Measurements from ENCODE around the gene ABCA9. TPM values are rescaled to one million over a fixed set of nuclear protein-coding genes. Genes with fewer than 3 reads are reported as not detected.

The ABCA9 gene
- total RNA-seq, 1 donor from 2014 or later, result 7.3 TPM

DNA sequence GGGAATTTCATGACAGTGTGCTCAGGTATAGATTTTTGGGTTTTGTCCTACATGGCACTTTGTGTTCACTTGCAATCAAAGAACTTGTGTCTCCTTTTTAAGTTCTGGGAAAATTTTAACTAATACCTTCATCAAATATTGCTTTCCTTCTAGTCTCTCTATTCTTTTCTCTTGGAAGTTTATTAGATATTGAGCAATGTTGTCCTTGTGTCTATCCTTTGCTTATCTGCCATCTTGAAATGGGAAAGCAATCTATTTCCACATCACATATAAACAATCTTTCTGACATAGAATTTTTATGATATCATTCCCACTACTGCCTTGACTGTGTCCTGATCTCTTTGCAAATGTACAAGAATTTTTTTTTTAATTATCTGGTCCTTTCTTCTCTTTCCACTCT lies 4.4 kb upstream of the ABCA9 start:
- DNase-seq (ENCODE audit: low spot score), result no peak

DNA sequence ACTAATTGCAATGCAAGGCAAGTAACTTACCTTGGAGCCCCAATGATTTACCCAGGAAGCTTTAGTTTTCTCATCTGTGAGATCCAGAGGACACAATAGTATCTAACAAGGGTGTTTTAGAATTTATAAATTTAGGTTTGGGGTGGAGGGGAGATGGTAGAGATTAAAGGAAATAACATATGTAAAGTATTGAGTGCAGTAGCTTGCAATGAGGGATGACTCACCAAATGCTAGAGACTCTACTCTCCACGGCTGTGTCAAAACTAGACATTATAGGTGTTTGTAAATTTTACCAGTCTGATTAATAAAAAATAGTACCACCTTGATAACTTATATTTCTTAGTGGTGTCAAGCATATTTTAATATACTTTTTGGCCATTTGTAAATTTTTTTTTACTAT lies 3.7 kb upstream of the ABCA9 start:
- DNase-seq (ENCODE audit: low spot score), result no peak

- DNase-seq (ENCODE audit: low spot score), result no peak
These were observed 3.3 kb upstream of the ABCA9 start for GRCh38 chr17:69064001-69064400.

- no peak for DNase-seq (ENCODE audit: low spot score)
These were observed 2.3 kb upstream of the ABCA9 start for GRCh38 chr17:69062860-69063581.

DNA sequence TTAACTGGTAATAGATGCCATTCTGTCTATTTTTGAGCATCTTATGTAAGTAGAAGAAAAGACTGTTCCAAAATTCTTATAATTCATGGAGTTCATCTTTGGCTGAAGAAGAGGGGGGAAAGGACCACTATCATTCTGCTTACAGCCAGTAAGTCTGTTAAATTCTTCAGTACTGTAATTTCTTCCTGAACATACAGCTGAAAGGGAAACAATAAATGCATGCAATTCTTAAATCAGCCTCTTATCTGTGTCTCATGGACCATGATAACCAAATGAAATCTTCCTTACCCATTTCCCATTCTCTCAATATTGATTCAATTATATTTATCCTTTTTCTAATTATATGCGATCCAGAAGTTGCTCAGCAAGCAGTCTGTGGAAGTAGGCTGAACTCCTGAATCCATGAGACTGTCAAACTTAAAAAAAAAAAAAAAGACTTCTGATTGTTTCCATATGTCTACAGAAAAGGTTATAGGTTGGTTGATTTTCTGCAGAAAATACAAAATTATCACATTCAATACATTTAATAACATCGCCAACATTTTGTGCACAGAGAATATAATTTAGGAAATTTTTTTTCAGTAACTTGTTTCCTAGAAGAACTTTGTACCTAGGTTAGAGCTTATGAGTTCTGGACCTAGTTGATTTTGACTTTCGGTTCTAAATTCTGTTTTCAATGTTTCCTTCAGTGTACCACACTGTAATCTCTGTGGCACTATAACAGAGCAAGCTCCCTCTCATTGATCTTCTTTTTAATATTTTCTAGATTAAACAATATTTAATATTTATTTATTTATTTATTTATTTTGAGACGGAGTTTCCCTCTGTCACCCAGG lies 1.2 kb upstream of the ABCA9 start:
- no peak for DNase-seq (ENCODE audit: low spot score)

GRCh38 chr17:69059458-69060175 lies 1.1 kb downstream of the ABCA9 start:
- DNase-seq (ENCODE audit: low spot score), result no peak

GRCh38 chr17:69058165-69058564 lies 2.6 kb downstream of the ABCA9 start:
- DNase-seq (ENCODE audit: low spot score), result no peak

DNA sequence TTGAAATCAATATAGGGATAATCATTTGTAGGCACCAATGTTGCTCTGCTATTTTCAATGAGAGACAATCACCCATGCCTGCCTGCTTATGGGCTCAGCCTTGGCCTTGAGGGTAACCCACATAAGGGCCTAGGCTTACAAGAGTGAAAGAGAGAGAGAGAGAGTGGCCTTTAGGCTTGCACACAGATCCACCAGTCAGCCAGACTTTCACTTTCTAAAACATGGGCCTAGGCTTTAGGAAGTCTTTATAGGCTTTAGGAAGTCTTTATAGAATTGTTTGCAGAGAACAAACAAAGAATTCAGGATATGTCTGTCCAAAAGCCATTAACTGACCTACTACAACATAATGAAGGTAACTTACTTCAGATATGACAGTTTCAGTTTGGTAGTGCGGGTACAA lies 3.4 kb downstream of the ABCA9 start:
- DNase-seq (ENCODE audit: low spot score), result no peak

GRCh38 chr17:69056179-69056823 lies 4.4 kb downstream of the ABCA9 start:
- no peak for DNase-seq (ENCODE audit: low spot score)

- no peak for DNase-seq (ENCODE audit: low spot score)
These were observed 5.4 kb downstream of the ABCA9 start for GRCh38 chr17:69055334-69055733.

DNA sequence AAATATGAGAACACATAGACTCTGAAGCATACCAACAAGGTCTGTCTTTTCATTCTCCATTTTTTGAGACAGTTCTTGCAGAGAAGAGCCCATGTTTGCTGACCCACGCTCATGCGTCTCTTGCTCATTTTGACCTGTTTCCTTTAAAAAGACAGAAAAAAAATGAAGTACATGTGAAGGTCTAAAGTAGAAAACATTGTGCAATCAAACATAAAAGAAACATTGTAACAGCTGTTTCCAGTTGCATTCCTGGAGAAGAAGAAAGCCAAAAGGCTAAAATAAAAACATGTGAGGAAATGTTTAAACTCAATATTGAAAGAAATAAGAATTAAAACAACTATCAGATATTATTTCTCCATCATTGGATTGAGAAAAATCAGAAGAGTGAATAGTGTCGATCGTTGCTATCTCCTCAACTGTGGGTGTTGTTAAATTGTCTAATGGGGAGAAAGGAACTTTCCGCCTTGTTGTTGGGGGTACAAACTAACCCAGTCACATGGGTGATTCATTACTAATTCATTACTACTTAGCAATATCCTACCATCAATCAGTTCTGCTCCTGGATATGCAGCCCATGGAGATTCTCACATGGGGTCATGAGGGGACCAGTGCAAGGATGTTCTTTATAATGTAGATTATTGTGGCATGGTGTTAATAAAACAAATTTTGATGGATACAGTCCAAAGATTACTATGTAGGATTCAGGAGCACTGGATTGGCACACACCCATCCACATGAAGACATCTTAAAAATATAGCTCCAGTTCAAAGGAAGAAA lies 9.5 kb downstream of the ABCA9 start:
- no peak for DNase-seq (ENCODE audit: low spot score)

DNA sequence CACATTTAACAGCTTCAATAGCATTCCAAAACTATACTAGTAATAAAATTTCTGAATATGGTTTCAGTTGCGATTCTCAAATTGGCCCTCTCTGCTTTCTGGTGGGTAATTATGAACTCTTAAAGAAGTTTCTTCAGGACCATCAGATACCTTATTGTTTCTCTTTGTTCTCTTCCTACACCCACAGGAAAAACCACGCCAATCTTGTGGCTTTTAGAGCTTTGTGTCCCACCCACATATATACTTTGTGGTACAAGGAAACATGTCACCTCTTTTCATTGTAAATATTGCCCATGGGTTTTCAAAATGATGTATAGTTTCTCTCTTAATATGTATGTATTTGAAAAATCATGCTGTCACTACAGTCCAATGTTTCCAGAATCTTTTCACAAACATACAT lies 12.1 kb downstream of the ABCA9 start:
- no peak for DNase-seq (ENCODE audit: low spot score)

- DNase-seq (ENCODE audit: low spot score), result peak; percentile 77
These were observed 13.1 kb downstream of the ABCA9 start for GRCh38 chr17:69047368-69048263.

DNA sequence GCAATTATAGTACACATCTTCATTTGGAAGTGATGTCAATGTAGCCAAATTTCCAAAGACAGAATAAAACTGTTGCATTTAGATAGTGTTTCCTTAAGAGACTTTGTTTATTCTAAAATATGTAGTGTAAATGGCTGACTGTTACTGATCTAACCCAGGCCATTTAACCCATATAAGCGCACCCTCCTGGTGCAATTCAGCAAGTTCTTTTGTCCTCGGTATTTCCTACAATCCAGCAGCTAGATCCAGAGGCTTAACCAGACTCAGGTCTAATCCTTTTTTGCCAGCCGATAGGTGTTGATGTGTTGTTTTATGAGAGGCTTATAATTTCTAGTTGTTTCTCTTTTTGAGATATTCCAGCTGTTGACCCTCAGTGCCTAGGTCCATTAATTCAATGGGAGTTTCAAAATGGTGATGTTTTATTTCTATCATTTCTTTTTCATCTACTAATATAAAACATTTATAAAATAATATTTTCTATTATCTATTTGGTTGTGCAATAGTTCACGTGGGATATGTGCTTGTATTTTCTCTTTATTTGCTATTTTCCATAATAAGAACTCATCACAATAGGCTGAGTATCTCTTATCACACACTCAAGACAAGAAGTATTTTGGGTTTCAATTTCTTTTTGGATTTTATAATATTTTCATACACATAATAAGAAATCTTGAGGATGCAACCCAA lies 14.5 kb downstream of the ABCA9 start:
- DNase-seq (ENCODE audit: low spot score), result no peak

- DNase-seq (ENCODE audit: low spot score), result no peak
These were observed 15.1 kb downstream of the ABCA9 start for GRCh38 chr17:69045646-69046045.

- DNase-seq (ENCODE audit: low spot score), result no peak
These were observed 16.4 kb downstream of the ABCA9 start for GRCh38 chr17:69044371-69044770.

GRCh38 chr17:69043098-69043734 lies 17.5 kb downstream of the ABCA9 start:
- no peak for DNase-seq (ENCODE audit: low spot score)

DNA sequence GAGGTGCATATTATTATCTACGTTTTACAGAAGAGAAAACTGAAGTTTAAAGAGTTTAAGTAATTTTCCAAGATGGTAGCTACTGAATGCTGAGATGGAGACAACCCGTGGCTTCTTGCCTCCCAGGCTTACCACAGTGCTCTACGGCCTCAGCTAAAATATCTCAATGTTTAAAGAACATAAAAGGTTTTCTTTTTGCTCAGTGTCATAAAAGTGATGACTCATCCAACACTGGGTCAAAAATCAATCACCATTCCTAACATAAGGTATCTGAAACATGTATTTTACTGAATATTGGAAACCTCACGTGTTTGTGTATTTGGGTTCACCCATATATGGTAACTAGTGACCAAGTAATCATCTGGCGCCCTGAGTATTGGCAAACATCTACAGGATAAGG lies 18.4 kb downstream of the ABCA9 start:
- no peak for DNase-seq (ENCODE audit: low spot score)

DNA sequence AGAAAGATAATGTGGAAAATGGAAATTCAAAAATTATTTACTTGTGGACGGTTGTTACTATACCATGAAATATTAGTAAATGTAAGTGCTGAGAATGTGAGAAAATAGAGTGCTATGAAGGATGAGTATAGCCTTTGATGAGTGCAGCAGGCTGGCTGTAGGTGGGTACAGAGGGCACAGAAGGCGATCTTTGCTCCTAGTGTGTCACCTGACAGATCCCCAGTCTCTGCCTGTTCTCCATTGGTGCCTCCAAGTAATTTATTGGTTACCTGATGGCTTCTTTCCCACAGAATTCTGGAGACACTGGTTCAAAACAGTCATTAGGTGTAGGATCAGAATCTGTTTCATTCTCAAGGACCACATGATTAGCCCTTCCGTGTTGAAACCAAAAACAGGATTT lies 28.9 kb downstream of the ABCA9 start:
- DNase-seq (ENCODE audit: low spot score), result no peak
